AG04450 (cell line): ENCODE results near the gene ENTR1. TPM values are rescaled to one million over a fixed set of nuclear protein-coding genes. Genes with fewer than 3 reads are reported as not detected.

Experiments used
- CTCF ChIA-PET: fragments of 300-600, 350-600 bp; formaldehyde crosslinking; extraction: SDS; loops from one replicate; lab custom pipeline; 2022; ENCODE audit warnings: antibody characterized with exemption, inconsistent platforms; lab: Charles Lee
- POLR2A ChIA-PET: fragments of 350-600 bp; formaldehyde crosslinking; extraction: SDS; loops from one replicate; lab custom pipeline; 2021; ENCODE audit warnings: antibody characterized with exemption, inconsistent platforms; lab: Yijun Ruan, JAX
- DNase-seq: peaks from one replicate; pipeline ENCODE4 v3.0.0-alpha.2; 2011; ENCODE audit warnings: low read depth, low spot score
- H3K27ac ChIP-seq: one replicate; pipeline ENCODE4 v1.5.1; 2012; ENCODE audit warnings: low read depth, low read length, control low read depth
- H3K27me3 ChIP-seq: one replicate; pipeline ENCODE4 v1.6.0; 2012; ENCODE audit warnings: low read length; ENCODE audit not compliant: control insufficient read depth, insufficient read depth
- H3K4me3 ChIP-seq: 2 replicates; pipeline ENCODE4 v1.5.1; 2011; ENCODE audit warnings: mild to moderate bottlenecking, low read depth, low read length, control low read depth
- H3K9me3 ChIP-seq: 2 replicates; pipeline ENCODE4 v1.5.1; 2012; ENCODE audit warnings: low read length; ENCODE audit not compliant: control insufficient read depth, insufficient read depth
- CTCF ChIP-seq: IDR thresholded peaks from 2 replicates; pipeline ENCODE4 v1.5.1; 2011; ENCODE audit warnings: low read depth, low read length, control low read depth, inconsistent platforms
- polyA minus RNA-seq: library from RNA; depleted of rRNA, polyadenylated mRNA; stranded (reverse); fragments of >200 nt; gene quantifications from 2 replicates; pipeline ENCODE4 v1.2.3, GENCODE V29; 2011; rRNA and poly(A)+ RNA removed
- polyA plus RNA-seq: library from polyadenylated mRNA; depleted of rRNA; stranded (reverse); fragments of >200 nt; gene quantifications from 2 replicates; pipeline ENCODE4 v1.2.3, GENCODE V29; 2011; rRNA removed

ENTR1 gene
- polyA plus RNA-seq (31.5 and 33.8 TPM in 2 replicates), polyA minus RNA-seq (15.0 and 21.7 TPM in 2 replicates)

- POLR2A ChIA-PET = interaction anchor here (1.0 to 1.5 kb wide), 3 partner anchors 48 to 84 kb away, joined by 4 to 5 read pairs (median 5); partner anchors contain the start of genes DNLZ and GPSM1
- H3K4me3 ChIP-seq = peak within 1 kb of the TSS; percentile 95
These were observed at the start of gene ENTR1, which contains the start of gene PMPCA for GRCh38 chr9:136410500-136411287. ENTR1 (minus strand) TSS chr9:136410614; CDS start chr9:136410397, 217 bp downstream. PMPCA (plus strand) TSS chr9:136410658; CDS start chr9:136410669, 11 bp downstream.

GRCh38 chr9:136459425-136459824, 49.0 kb upstream of the ENTR1 start:
- Histone ChIP-seq H3K9me3 (no peaks in the 10 kb centered on the region), H3K27ac (no peak overlapping the region), H3K4me3 (no peak overlapping the region), H3K27me3 (no peaks in the 10 kb centered on the region)
- POLR2A ChIA-PET = no interaction called here
- CTCF ChIA-PET = interaction anchor here (0.6 to 2.1 kb wide), 2 partner anchors 19 to 69 kb away, joined by 3 to 7 read pairs; no protein-coding TSS in a partner anchor
- no peak for DNase-seq
- TF ChIP-seq CTCF = no peak

More at GRCh38 chr9:136410500-136411287, at the start of gene ENTR1, which contains the start of gene PMPCA:
- Histone ChIP-seq H3K9me3 (peaks cover 4% of the 10 kb centered on the region; the same call in 1 of the 2 replicates), H3K27ac (peak within 1 kb of the TSS; percentile 80), H3K27me3 (no peaks in the 10 kb centered on the region)
- peak; percentile 57 for DNase-seq
- TF ChIP-seq CTCF = no peak
- CTCF ChIA-PET = interaction anchor here (0.5 to 1.2 kb wide), 3 partner anchors 9 to 99 kb away, joined by 3 to 6 read pairs (median 6); no protein-coding TSS in a partner anchor

- ChIA-PET CTCF (no interaction called here), POLR2A (no interaction called here)
- Histone ChIP-seq H3K27me3 (no peaks in the 10 kb centered on the region), H3K4me3 (no peak overlapping the region), H3K27ac (no peak overlapping the region), H3K9me3 (no peaks in the 10 kb centered on the region)
- DNase-seq = no peak
- TF ChIP-seq CTCF = no peak
These were observed 46.9 kb upstream of the ENTR1 start for GRCh38 chr9:136457326-136457725.

- no peaks in the 10 kb centered on the region for H3K27me3 ChIP-seq
- no peak for TF ChIP-seq CTCF
- no peak overlapping the region for H3K27ac ChIP-seq
- POLR2A ChIA-PET = no interaction called here
- DNase-seq = no peak
- CTCF ChIA-PET = no interaction called here
- no peaks in the 10 kb centered on the region for H3K9me3 ChIP-seq
- H3K4me3 ChIP-seq = no peak overlapping the region
These were observed 45.8 kb upstream of the ENTR1 start for GRCh38 chr9:136456258-136456657.
